ENCODE measurements around the gene SHISA8. TPM values are rescaled to one million over a fixed set of nuclear protein-coding genes. Genes with fewer than 3 reads are reported as not detected.

Gene SHISA8
- total RNA-seq, 2 donors from 2014 or later: not detected

DNA sequence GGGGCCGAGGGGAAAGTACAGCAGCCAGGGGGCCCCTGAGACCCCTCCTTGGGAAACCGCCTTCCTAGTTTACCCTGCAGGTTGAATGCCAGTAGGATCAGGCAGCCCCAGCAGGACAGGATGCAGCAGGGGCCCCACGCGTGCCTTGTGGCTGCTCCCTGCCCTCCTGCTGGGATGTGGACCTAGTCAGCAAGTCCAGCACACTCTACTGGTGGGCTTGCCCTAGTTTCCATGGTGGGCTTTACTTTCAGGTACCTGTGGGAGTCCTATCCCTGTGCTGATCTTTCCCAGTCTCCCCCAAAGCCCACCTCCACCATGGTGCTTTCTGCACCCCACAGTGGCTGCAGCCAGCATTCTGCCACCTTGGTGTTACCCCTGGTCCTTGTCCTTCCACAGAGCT, 22.2 kb downstream of the SHISA8 start:
- WGBS, 2 donors: 76 to 91% methylated on average over 2 to 4 of the region's 4 CpGs
- intact Hi-C loops (cut with DNase I): no loop called here
- Histone ChIP-seq H3K9me3 (no peaks in the 10 kb centered on the region), H3K4me1 (no peaks in the 10 kb centered on the region), H3K27ac (no peak overlapping the region), H3K27me3 (no peaks in the 10 kb centered on the region), H3K36me3 (replicated peaks in 1 of 2; ENCODE audit: insufficient read depth in 1 of 2, low read depth in 2 of 2) (peaks cover 9 to 12% of the 10 kb centered on the region in 2 donors), H3K4me3 (no peak overlapping the region)
- DNase-seq (no peak), ATAC-seq (no peak)
- no peak for TF ChIP-seq POLR2A (IDR thresholded peaks at IDR 0.05)
- TF ChIP-seq, protein P1, sequence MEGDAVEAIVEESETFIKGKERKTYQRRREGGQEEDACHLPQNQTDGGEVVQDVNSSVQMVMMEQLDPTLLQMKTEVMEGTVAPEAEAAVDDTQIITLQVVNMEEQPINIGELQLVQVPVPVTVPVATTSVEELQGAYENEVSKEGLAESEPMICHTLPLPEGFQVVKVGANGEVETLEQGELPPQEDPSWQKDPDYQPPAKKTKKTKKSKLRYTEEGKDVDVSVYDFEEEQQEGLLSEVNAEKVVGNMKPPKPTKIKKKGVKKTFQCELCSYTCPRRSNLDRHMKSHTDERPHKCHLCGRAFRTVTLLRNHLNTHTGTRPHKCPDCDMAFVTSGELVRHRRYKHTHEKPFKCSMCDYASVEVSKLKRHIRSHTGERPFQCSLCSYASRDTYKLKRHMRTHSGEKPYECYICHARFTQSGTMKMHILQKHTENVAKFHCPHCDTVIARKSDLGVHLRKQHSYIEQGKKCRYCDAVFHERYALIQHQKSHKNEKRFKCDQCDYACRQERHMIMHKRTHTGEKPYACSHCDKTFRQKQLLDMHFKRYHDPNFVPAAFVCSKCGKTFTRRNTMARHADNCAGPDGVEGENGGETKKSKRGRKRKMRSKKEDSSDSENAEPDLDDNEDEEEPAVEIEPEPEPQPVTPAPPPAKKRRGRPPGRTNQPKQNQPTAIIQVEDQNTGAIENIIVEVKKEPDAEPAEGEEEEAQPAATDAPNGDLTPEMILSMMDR (IDR thresholded peaks at IDR 0.05): no peak

GRCh38 chr22:41891407-41891806, 23.5 kb downstream of the SHISA8 start:
- Histone ChIP-seq H3K4me1 (no peaks in the 10 kb centered on the region), H3K9me3 (no peaks in the 10 kb centered on the region), H3K36me3 (replicated peaks in 1 of 2; ENCODE audit: insufficient read depth in 1 of 2, low read depth in 2 of 2) (peaks cover 5 to 9% of the 10 kb centered on the region in 2 donors), H3K27ac (no peak overlapping the region), H3K27me3 (no peaks in the 10 kb centered on the region), H3K4me3 (no peak overlapping the region)
- ATAC-seq: no peak
- DNase-seq: no peak
- WGBS, 2 donors: 91 to 98% methylated on average over 9 of the region's 9 CpGs
- TF ChIP-seq POLR2A (IDR thresholded peaks at IDR 0.05): no peak
- TF ChIP-seq, protein P1 (IDR thresholded peaks at IDR 0.05): no peak
- intact Hi-C loops (cut with DNase I): no loop called here

DNA sequence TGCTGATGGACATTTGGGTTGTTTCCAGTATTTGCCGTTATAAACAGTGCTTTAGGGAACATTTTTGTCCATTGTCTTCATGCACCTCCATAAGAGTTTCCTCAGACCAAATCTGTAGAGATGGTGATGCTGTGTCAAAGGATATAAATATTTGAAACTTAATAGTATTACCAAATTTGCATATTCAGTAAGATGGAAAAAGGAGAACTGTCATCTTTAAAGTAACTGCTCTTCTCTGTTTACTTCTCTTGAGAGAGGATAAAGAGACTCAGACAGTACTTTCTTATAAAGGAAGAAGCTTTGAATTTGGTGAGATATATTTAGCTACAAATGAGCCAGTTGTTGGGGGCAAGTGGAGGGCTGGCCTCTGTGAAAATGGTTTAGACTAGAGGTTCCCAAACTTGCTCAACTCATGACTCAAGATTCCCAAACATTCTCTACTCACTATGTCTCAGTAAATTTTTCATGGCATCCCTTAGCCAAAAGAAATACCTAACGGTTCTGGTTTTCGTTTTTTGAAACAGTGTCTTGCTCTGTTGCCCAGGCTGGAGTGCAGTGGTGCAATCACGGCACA, 26.2 kb downstream of the SHISA8 start:
- intact Hi-C loops (cut with DNase I): no loop called here
- H3K4me3 ChIP-seq: no peak overlapping the region
- ATAC-seq: no peak

DNA sequence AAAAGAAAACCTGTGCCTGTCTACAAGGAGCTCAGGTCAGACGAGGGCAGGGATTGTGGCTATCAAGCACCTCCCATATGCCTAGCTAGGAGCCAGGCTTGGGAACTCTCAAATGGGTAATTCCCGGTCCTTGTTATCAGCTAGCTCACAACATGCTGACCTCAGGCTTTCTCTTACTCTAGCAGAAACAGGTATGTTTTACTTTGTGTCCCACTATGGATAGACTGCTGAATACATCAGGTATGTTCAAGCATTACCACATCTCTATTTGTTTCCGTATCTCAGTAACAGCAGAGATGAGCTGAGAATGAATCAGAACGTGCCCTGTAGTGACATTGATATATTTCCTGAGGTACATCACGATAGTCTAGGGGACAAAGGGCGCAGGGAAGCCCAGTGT, 29.4 kb downstream of the SHISA8 start:
- Histone ChIP-seq H3K4me3 (no peak overlapping the region), H3K9me3 (no peaks in the 10 kb centered on the region), H3K27me3 (no peaks in the 10 kb centered on the region), H3K4me1 (no peaks in the 10 kb centered on the region), H3K36me3 (replicated peaks in 1 of 2; ENCODE audit: insufficient read depth in 1 of 2, low read depth in 2 of 2) (peaks cover 10 to 44% of the 10 kb centered on the region in 2 donors), H3K27ac (no peak overlapping the region)
- no peak for DNase-seq
- ATAC-seq: no peak
- TF ChIP-seq, protein P1 (IDR thresholded peaks at IDR 0.05): no peak
- TF ChIP-seq POLR2A (IDR thresholded peaks at IDR 0.05): no peak
- intact Hi-C loops (cut with DNase I): no loop called here
- WGBS, 2 donors: 88 to 90% methylated on average over 6 of the region's 6 CpGs

More for the DNA sequence above, 26.2 kb downstream of the SHISA8 start:
- 77 to 83% methylated on average over 4 of the region's 4 CpGs for WGBS, 2 donors
- peaks cover 9 to 16% of the 10 kb centered on the region in 2 donors for H3K36me3 ChIP-seq (replicated peaks in 1 of 2; ENCODE audit: insufficient read depth in 1 of 2, low read depth in 2 of 2)
- no peaks in the 10 kb centered on the region for H3K27me3 ChIP-seq
- no peak for DNase-seq
- no peak overlapping the region for H3K27ac ChIP-seq
- no peaks in the 10 kb centered on the region for H3K9me3 ChIP-seq
- TF ChIP-seq, protein P1 (IDR thresholded peaks at IDR 0.05): no peak
- no peak for TF ChIP-seq POLR2A (IDR thresholded peaks at IDR 0.05)
- H3K4me1 ChIP-seq: no peaks in the 10 kb centered on the region

DNA sequence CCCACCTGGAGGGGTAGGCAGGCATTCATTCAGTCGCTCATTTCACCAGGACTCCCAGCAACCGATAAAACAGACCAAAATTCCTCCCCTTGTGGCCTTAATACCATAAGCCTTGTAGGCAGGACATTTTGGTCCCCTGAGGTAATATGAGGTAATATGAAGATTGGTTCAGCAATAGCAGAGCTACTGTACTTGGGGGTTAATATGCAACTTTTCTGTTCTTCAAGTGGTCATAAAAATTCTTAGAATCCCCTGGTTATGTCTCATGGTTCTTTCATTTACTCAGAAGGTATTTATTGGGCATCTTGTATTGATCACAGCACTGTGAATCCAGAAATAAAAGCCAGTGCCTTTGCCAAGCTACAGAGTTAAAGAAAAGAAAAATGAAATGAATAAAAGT, 29.8 kb downstream of the SHISA8 start:
- no peak overlapping the region for H3K4me3 ChIP-seq
- no peak overlapping the region for H3K27ac ChIP-seq
- 94 to 100% methylated on average over 2 of the region's 2 CpGs for WGBS, 2 donors
- ATAC-seq (no peak), DNase-seq (no peak)
- no peak for TF ChIP-seq POLR2A (IDR thresholded peaks at IDR 0.05)
- TF ChIP-seq, protein P1 (IDR thresholded peaks at IDR 0.05): no peak
- H3K4me1 ChIP-seq: no peaks in the 10 kb centered on the region
- no peaks in the 10 kb centered on the region for H3K9me3 ChIP-seq
- peaks cover 11 to 44% of the 10 kb centered on the region in 2 donors for H3K36me3 ChIP-seq (replicated peaks in 1 of 2; ENCODE audit: insufficient read depth in 1 of 2, low read depth in 2 of 2)
- intact Hi-C loops (cut with DNase I): no loop called here
- no peaks in the 10 kb centered on the region for H3K27me3 ChIP-seq
